Endodermal cell (in vitro differentiated cells): ENCODE measurements around the gene CLMN. TPM values are rescaled to one million over a fixed set of nuclear protein-coding genes. Genes with fewer than 3 reads are reported as not detected.

Experiments
- DNase-seq: peaks from one replicate; pipeline ENCODE4 v3.0.0-alpha.2; 2017
- H3K27ac ChIP-seq: 2 replicates; pipeline ENCODE4 v1.5.1; 2013; ENCODE audit warnings: mild to moderate bottlenecking, low read depth, low read length, moderate library complexity
- H3K27me3 ChIP-seq: 2 replicates; pipeline ENCODE4 v1.6.1; 2013; ENCODE audit warnings: mild to moderate bottlenecking, low read length, moderate library complexity; ENCODE audit not compliant: insufficient read depth, control insufficient read depth, poor library complexity, severe bottlenecking
- H3K36me3 ChIP-seq: 2 replicates; pipeline ENCODE4 v1.7.0; 2013; ENCODE audit warnings: mild to moderate bottlenecking, low read length, moderate library complexity; ENCODE audit not compliant: control insufficient read depth, insufficient read depth
- H3K4me1 ChIP-seq: one replicate; pipeline ENCODE4 v1.7.0; 2013; ENCODE audit warnings: low read length; ENCODE audit not compliant: control insufficient read depth, insufficient read depth
- H3K4me3 ChIP-seq: 2 replicates; pipeline ENCODE4 v1.5.1; 2013; ENCODE audit warnings: mild to moderate bottlenecking, low read length, moderate library complexity
- H3K9ac ChIP-seq: 2 replicates; pipeline ENCODE4 v1.6.1; 2013; ENCODE audit warnings: mild to moderate bottlenecking, low read length, moderate library complexity; ENCODE audit not compliant: poor library complexity, severe bottlenecking; ENCODE audit errors: extremely low read depth
- H3K9me3 ChIP-seq: 2 replicates; pipeline ENCODE4 v1.6.1; 2013; ENCODE audit warnings: mild to moderate bottlenecking, low read length, moderate library complexity; ENCODE audit not compliant: control insufficient read depth
- H3K27ac Mint-ChIP-seq: 2 replicates; pipeline ENCODE4 v1.8.0; 2020; ENCODE audit warnings: mixed read lengths
- H3K27me3 Mint-ChIP-seq: 2 replicates; pipeline ENCODE4 v1.8.0; 2021; ENCODE audit warnings: mild to moderate bottlenecking, mixed read lengths; ENCODE audit not compliant: insufficient read depth
- H3K36me3 Mint-ChIP-seq: 2 replicates; pipeline ENCODE4 v1.8.0; 2020; ENCODE audit warnings: low read depth, mixed read lengths
- H3K4me1 Mint-ChIP-seq: 2 replicates; pipeline ENCODE4 v1.8.0; 2020; ENCODE audit warnings: mixed read lengths
- H3K4me3 Mint-ChIP-seq: 2 replicates; pipeline ENCODE4 v1.8.0; 2020; ENCODE audit warnings: mild to moderate bottlenecking, moderate library complexity, mixed read lengths
- H3K9me3 Mint-ChIP-seq: 2 replicates; pipeline ENCODE4 v1.8.0; 2020; ENCODE audit warnings: mild to moderate bottlenecking, mixed read lengths
- CTCF ChIP-seq: fragments of 200-600 bp; sonication (generic); conservative IDR thresholded peaks from 2 replicates; pipeline ENCODE4 v1.5.0; 2021; ENCODE audit warnings: antibody characterized with exemption, mild to moderate bottlenecking
- WGBS, 2 experiments: methylation state at CpG; one replicate each; pipeline versions ENCODE4 v1.1.5 to v1.1.7; 2013; ENCODE audit warnings: missing lambda C conversion rate in 2 of 2, mixed read lengths in 1 of 2; ENCODE audit not compliant: insufficient coverage in 1 of 2, insufficient read length in 1 of 2; 5-methylcytosine and 5-hydroxymethylcytosine counted together
- total RNA-seq, 2 donors: library from RNA; stranded (reverse); fragmentation: NEBNext Ultra II Directional in 1 of 2; extraction: Animal tissue kit (Norgen Biotek cat#: 25700) in 1 of 2; gene quantifications; 2 replicates in 1 of 2; 3 replicates in 1 of 2; pipeline ENCODE4 v1.2.1, GENCODE V29; 2021

Gene CLMN
- total RNA-seq, 2 donors from 2014 or later: 9.5 to 11.7 TPM

DNA sequence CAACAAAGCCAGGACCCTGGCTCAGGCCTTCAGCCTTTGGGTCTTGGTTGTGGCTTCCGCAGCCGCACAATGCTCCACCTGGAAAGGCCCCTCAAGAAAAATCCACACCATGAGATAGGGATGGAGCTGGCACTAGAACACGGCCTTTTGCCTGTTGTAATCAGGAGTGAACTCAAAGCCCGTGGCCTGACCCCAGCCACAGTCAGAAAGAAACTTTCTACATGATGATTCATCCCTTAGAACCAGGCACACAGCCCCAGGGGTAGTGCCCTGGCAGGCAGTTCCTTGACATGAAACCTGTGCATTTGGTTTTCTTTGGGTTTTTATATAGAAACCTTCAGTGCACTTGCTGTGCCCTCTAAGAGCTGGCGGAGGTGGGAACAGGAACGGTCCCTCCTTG, 5.1 kb downstream of the CLMN start:
- no peak overlapping the region for H3K9ac ChIP-seq
- H3K27ac ChIP-seq: no peak overlapping the region
- TF ChIP-seq CTCF: no peak
- DNase-seq: no peak
- H3K36me3 ChIP-seq: no peaks in the 10 kb centered on the region
- Mint-ChIP-seq H3K4me3 (no peak overlapping the region), H3K9me3 (peaks cover 8% of the 10 kb centered on the region), H3K4me1 (peaks cover 19% of the 10 kb centered on the region), H3K27me3 (peaks cover 20% of the 10 kb centered on the region), H3K27ac (no peak overlapping the region), H3K36me3 (no peaks in the 10 kb centered on the region)
- H3K9me3 ChIP-seq: peaks cover 5% of the 10 kb centered on the region
- H3K4me1 ChIP-seq: no peaks in the 10 kb centered on the region
- 94% methylated on average over 6 of the region's 6 CpGs; no CpG with 5 or more reads in 1 of the 2 experiments for WGBS, 2 experiments
- H3K4me3 ChIP-seq: no peak overlapping the region
- H3K27me3 ChIP-seq: peaks cover 13% of the 10 kb centered on the region

DNA sequence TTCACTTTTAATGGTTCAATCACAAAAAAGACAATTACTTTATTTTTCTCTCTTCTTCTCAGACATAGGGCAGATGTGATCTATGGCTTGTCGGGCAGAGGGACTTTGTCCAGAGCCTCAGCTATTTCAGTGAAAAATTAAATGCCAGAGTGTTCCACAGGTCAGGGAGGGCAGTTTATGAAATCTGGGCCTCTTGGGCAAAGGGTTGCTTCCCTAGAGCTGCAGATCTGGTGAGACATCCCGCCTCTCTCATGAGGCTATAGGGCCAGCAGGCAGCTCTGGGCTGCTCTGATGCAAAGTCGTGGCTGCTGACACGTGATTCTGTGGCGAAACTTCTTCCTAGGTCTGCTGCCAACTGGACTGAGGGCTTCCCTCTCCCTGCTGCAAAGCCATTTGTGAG, 6.0 kb downstream of the CLMN start:
- no peak overlapping the region for H3K9ac ChIP-seq
- peaks cover 15% of the 10 kb centered on the region for H3K4me1 Mint-ChIP-seq
- H3K36me3 Mint-ChIP-seq: no peaks in the 10 kb centered on the region

DNA sequence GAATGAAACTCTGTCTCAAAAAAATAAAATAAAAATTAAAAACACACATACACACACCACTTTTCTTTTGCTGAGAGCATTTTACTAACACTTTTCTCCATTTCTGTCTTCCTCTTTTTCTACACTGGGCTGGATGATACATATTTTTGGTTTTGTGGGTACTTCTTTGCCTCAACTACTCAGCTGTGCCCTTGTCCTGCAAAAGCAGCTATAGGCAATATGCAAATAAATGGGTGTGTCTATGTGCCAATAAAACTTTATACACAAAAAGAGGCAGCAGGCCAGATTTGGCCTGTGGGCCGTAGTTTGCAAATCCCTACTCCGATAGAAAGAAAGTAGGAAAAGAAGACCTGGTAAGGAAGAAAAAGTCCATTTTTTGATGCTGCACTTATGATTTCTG, 6.5 kb downstream of the CLMN start:
- Histone ChIP-seq H3K4me3 (no peak overlapping the region), H3K4me1 (no peaks in the 10 kb centered on the region), H3K36me3 (no peaks in the 10 kb centered on the region), H3K27me3 (peaks cover 4% of the 10 kb centered on the region), H3K9me3 (peaks cover 5% of the 10 kb centered on the region), H3K9ac (no peak overlapping the region), H3K27ac (no peak overlapping the region)
- no peak for TF ChIP-seq CTCF
- Mint-ChIP-seq H3K4me1 (peaks cover 15% of the 10 kb centered on the region), H3K36me3 (no peaks in the 10 kb centered on the region), H3K4me3 (no peak overlapping the region), H3K27me3 (peaks cover 8% of the 10 kb centered on the region), H3K27ac (no peak overlapping the region), H3K9me3 (peaks cover 8% of the 10 kb centered on the region)
- WGBS, 2 experiments: 71 to 73% methylated on average over 2 of the region's 2 CpGs
- DNase-seq: no peak

More for the DNA sequence above, 6.0 kb downstream of the CLMN start:
- 89 to 90% methylated on average over 4 to 5 of the region's 5 CpGs for WGBS, 2 experiments
- Histone ChIP-seq H3K27ac (no peak overlapping the region), H3K4me1 (no peaks in the 10 kb centered on the region), H3K9me3 (peaks cover 5% of the 10 kb centered on the region), H3K36me3 (no peaks in the 10 kb centered on the region), H3K27me3 (peaks cover 10% of the 10 kb centered on the region), H3K4me3 (no peak overlapping the region)
- no peak for DNase-seq
- Mint-ChIP-seq H3K27me3 (peaks cover 13% of the 10 kb centered on the region), H3K4me3 (no peak overlapping the region), H3K9me3 (peaks cover 8% of the 10 kb centered on the region), H3K27ac (no peak overlapping the region)
- no peak for TF ChIP-seq CTCF
